Measurements from ENCODE around the gene CLTA.

DNA sequence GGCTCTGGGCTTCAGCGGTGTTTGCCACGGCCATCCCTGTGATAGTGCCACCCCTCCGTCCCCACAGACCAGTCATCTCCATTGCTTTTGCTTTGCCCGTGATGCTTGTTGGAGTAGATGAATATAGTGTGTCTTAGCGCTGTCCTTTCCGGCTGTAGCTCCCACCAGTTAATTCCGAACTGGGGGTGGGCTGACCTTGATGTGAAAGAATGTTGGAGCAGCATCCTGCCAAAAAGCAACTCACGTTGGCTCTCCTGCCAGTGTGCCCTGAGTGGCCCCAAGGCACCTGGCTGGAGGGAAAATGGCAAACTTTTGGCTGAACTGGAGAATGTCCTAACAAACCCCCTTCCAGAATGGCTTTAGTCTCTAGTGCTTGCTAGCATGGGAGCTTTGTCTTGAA is 20.0 kb downstream of the CLTA start:
- TF ChIP-seq, protein P1, sequence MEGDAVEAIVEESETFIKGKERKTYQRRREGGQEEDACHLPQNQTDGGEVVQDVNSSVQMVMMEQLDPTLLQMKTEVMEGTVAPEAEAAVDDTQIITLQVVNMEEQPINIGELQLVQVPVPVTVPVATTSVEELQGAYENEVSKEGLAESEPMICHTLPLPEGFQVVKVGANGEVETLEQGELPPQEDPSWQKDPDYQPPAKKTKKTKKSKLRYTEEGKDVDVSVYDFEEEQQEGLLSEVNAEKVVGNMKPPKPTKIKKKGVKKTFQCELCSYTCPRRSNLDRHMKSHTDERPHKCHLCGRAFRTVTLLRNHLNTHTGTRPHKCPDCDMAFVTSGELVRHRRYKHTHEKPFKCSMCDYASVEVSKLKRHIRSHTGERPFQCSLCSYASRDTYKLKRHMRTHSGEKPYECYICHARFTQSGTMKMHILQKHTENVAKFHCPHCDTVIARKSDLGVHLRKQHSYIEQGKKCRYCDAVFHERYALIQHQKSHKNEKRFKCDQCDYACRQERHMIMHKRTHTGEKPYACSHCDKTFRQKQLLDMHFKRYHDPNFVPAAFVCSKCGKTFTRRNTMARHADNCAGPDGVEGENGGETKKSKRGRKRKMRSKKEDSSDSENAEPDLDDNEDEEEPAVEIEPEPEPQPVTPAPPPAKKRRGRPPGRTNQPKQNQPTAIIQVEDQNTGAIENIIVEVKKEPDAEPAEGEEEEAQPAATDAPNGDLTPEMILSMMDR (IDR thresholded peaks at IDR 0.05; ENCODE audit: poor library complexity, severe bottlenecking) = no peak
- no peak for TF ChIP-seq POLR2AphosphoS5 (IDR thresholded peaks at IDR 0.05)
- TF ChIP-seq TAF1 (IDR thresholded peaks at IDR 0.05; ENCODE audit: low read depth) = no peak
- no peak for TF ChIP-seq EZH2 (IDR thresholded peaks at IDR 0.05; ENCODE audit: borderline replicate concordance, insufficient read depth, low read length, poor library complexity, severe bottlenecking)
- TF ChIP-seq RAD21 (conservative IDR thresholded peaks at IDR 0.05) = no peak
- no peak for TF ChIP-seq EP300 (conservative IDR thresholded peaks at IDR 0.05; ENCODE audit: poor library complexity, severe bottlenecking)
- TF ChIP-seq SMC3 (conservative IDR thresholded peaks at IDR 0.05; ENCODE audit: poor library complexity) = no peak
- TF ChIP-seq REST (IDR thresholded peaks at IDR 0.05; ENCODE audit: borderline replicate concordance) = no peak
- no peak for TF ChIP-seq MXI1 (conservative IDR thresholded peaks at IDR 0.05; ENCODE audit: poor library complexity, severe bottlenecking)

Measured in neural cell (in vitro differentiated cells).